H1 (cell line): ENCODE results near the gene CCDC183. TPM values are rescaled to one million over a fixed set of nuclear protein-coding genes. Genes with fewer than 3 reads are reported as not detected.
"Not testable (repeated sequence)": the region's sequence is repeated elsewhere in the genome, so short reads cannot be mapped to it uniquely, and the experiment has no call there.

ENCODE experiments used
- CTCF ChIA-PET: fragments of 300-600 bp; sonication (Branson Sonifier 250); formaldehyde crosslinking; loops from one replicate; lab custom pipeline; 2021; ENCODE audit not compliant: partially characterized antibody; lab: Charles Lee
- POLR2A ChIA-PET: fragments of 300-600 bp; sonication (Branson Sonifier 250); formaldehyde crosslinking; loops from one replicate; lab custom pipeline; 2021; ENCODE audit warnings: inconsistent platforms; ENCODE audit not compliant: partially characterized antibody; lab: Charles Lee
- DNase-seq, 2 experiments: peaks; one replicate each; pipeline versions ENCODE4 v3.0.0 to v3.0.0-alpha.2; 2010 to 2022; ENCODE audit warnings: low spot score in 2 of 2, low read depth in 1 of 2, mixed read lengths in 1 of 2
- FAIRE-seq: peaks from 2 replicates; lab custom pipeline; 2011; peaks lifted over from hg19 to GRCh38; lab: Jason Lieb, UNC
- H2AFZ ChIP-seq: 2 replicates; pipeline ENCODE4 v1.8.1; 2012; ENCODE audit warnings: low read length, inconsistent platforms
- H2AK5ac ChIP-seq: 2 replicates; pipeline ENCODE4 v1.6.1; 2013; ENCODE audit warnings: low read depth, low read length
- H2BK120ac ChIP-seq: replicated peaks from 2 replicates; pipeline ENCODE3; 2013; ENCODE audit warnings: low read depth, low read length, inconsistent platforms
- H2BK12ac ChIP-seq: 2 replicates; pipeline ENCODE4 v1.6.1; 2013; ENCODE audit warnings: low read depth, low read length
- H2BK15ac ChIP-seq: 2 replicates; pipeline ENCODE4 v1.6.1; 2013; ENCODE audit warnings: low read length
- H2BK20ac ChIP-seq: 2 replicates; pipeline ENCODE4 v1.6.1; 2013; ENCODE audit warnings: low read length
- H2BK5ac ChIP-seq: 2 replicates; pipeline ENCODE4 v1.6.1; 2013; ENCODE audit warnings: low read depth, low read length
- H3K14ac ChIP-seq: 2 replicates; pipeline ENCODE4 v1.6.1; 2013; ENCODE audit warnings: inconsistent platforms; ENCODE audit not compliant: insufficient read length
- H3K18ac ChIP-seq: 2 replicates; pipeline ENCODE4 v1.6.1; 2013; ENCODE audit warnings: low read length; ENCODE audit errors: extremely low read depth
- H3K23ac ChIP-seq: 2 replicates; pipeline ENCODE4 v1.6.1; 2013; ENCODE audit warnings: inconsistent platforms; ENCODE audit not compliant: insufficient read length
- H3K23me2 ChIP-seq: 2 replicates; pipeline ENCODE4 v1.6.1; 2013; ENCODE audit warnings: low read depth, low read length
- H3K27ac ChIP-seq: 2 replicates; pipeline ENCODE4 v1.6.1; 2011; ENCODE audit warnings: low read depth, low read length, inconsistent platforms
- H3K27me3 ChIP-seq, 4 experiments: replicated peaks in 1 of 4; 1 replicate in 1 of 4; 2 replicates in 3 of 4; pipeline versions ENCODE4 v1.6.1 to v1.8.1; 2011 to 2013; ENCODE audit warnings: low read length in 3 of 4, mild to moderate bottlenecking in 3 of 4, inconsistent platforms in 2 of 4, mixed read lengths in 2 of 4, moderate library complexity in 1 of 4; ENCODE audit not compliant: control insufficient read depth in 3 of 4, insufficient read depth in 3 of 4; ENCODE audit errors: extremely low read depth in 1 of 4
- H3K36me3 ChIP-seq, 4 experiments: 2 replicates each; pipeline versions ENCODE4 v1.6.1 to v1.8.1; 2011 to 2013; ENCODE audit warnings: mild to moderate bottlenecking in 4 of 4, low read length in 3 of 4, moderate library complexity in 2 of 4, control low read depth in 1 of 4, inconsistent platforms in 1 of 4; ENCODE audit not compliant: insufficient read depth in 4 of 4, control insufficient read depth in 2 of 4
- H3K4ac ChIP-seq: replicated peaks from 2 replicates; pipeline ENCODE3; 2013; ENCODE audit warnings: low read length, low read depth, mixed read lengths, inconsistent platforms; ENCODE audit not compliant: insufficient read length
- H3K4me1 ChIP-seq, 4 experiments: replicated peaks in 1 of 4; 1 replicate in 1 of 4; 2 replicates in 3 of 4; pipeline versions ENCODE4 v1.6.1 to v1.8.1; 2011 to 2013; ENCODE audit warnings: low read length in 3 of 4, inconsistent platforms in 2 of 4, mixed read lengths in 1 of 4; ENCODE audit not compliant: insufficient read depth in 4 of 4, control insufficient read depth in 3 of 4
- H3K4me2 ChIP-seq, 2 experiments: 2 replicates each; pipeline versions ENCODE4 v1.6.1 to v1.8.1; 2011 to 2013; ENCODE audit warnings: low read depth in 2 of 2, low read length in 2 of 2, control low read depth in 1 of 2, inconsistent platforms in 1 of 2, mild to moderate bottlenecking in 1 of 2; ENCODE audit not compliant: insufficient read depth in 1 of 2
- H3K4me3 ChIP-seq, 4 experiments: fragments of 200-600, 300-600 bp in 1 of 4; sonication (generic), shearing (Covaris generic), sonication (Bioruptor Twin) in 1 of 4; 2 replicates each; pipeline versions ENCODE4 v1.5.1 to v1.8.1; 2011 to 2016; ENCODE audit warnings: low read length in 4 of 4, low read depth in 3 of 4, control low read depth in 2 of 4, inconsistent platforms in 2 of 4, mild to moderate bottlenecking in 2 of 4, mixed read lengths in 1 of 4, moderate library complexity in 1 of 4; ENCODE audit not compliant: insufficient read depth in 2 of 4; ENCODE audit errors: extremely low read depth in 1 of 4
- H3K56ac ChIP-seq: replicated peaks from 2 replicates; pipeline ENCODE3; 2013; ENCODE audit warnings: low read depth, mild to moderate bottlenecking, mixed read lengths, low read length, inconsistent platforms; ENCODE audit not compliant: insufficient read length
- H3K79me1 ChIP-seq: 2 replicates; pipeline ENCODE4 v1.6.1; 2013; ENCODE audit warnings: low read depth, low read length, control low read depth
- H3K79me2 ChIP-seq, 2 experiments: 2 replicates each; pipeline versions ENCODE4 v1.6.1 to v1.8.1; 2012 to 2013; ENCODE audit warnings: low read length in 2 of 2, mild to moderate bottlenecking in 2 of 2, inconsistent platforms in 1 of 2; ENCODE audit not compliant: insufficient read depth in 2 of 2, control insufficient read depth in 1 of 2
- H3K9ac ChIP-seq, 4 experiments: replicated peaks in 1 of 4; 1 replicate in 1 of 4; 2 replicates in 3 of 4; pipeline versions ENCODE4 v1.6.1 to v1.8.1; 2011 to 2013; ENCODE audit warnings: low read depth in 3 of 4, low read length in 3 of 4, control low read depth in 2 of 4, mild to moderate bottlenecking in 2 of 4, moderate library complexity in 2 of 4, inconsistent platforms in 1 of 4; ENCODE audit errors: extremely low read depth in 1 of 4
- H3K9me3 ChIP-seq, 2 experiments: 2 replicates each; pipeline versions ENCODE4 v1.6.1 to v1.8.1; 2012 to 2013; ENCODE audit warnings: mild to moderate bottlenecking in 2 of 2, moderate library complexity in 2 of 2, control low read depth in 1 of 2, inconsistent platforms in 1 of 2, low read depth in 1 of 2, low read length in 1 of 2, mixed read lengths in 1 of 2; ENCODE audit not compliant: insufficient read depth in 2 of 2
- H4K20me1 ChIP-seq, 2 experiments: replicated peaks in 1 of 2; 2 replicates each; pipeline versions ENCODE3 to v1.8.1; 2011 to 2013; ENCODE audit warnings: inconsistent platforms in 2 of 2, low read length in 2 of 2, mild to moderate bottlenecking in 1 of 2; ENCODE audit not compliant: insufficient read depth in 2 of 2, control insufficient read depth in 1 of 2
- H4K5ac ChIP-seq: 2 replicates; pipeline ENCODE4 v1.6.1; 2013; ENCODE audit warnings: low read length, low read depth, mixed read lengths, inconsistent platforms; ENCODE audit not compliant: insufficient read length
- H4K8ac ChIP-seq: 2 replicates; pipeline ENCODE4 v1.8.0; 2013; ENCODE audit warnings: mild to moderate bottlenecking, moderate library complexity, low read length, inconsistent platforms; ENCODE audit not compliant: insufficient read depth; ENCODE audit errors: extremely low read depth
- H4K91ac ChIP-seq: replicated peaks from 2 replicates; pipeline ENCODE3; 2013; ENCODE audit warnings: low read length, mixed read lengths, inconsistent platforms; ENCODE audit not compliant: insufficient read length
- HDAC2 ChIP-seq, 2 experiments: fragments of 300-600 bp in 1 of 2; sonication (generic) in 1 of 2; IDR thresholded peaks; 2 replicates each; pipeline ENCODE4 v1.6.1; 2011 to 2012; ENCODE audit warnings: low read depth in 2 of 2, low read length in 2 of 2, mild to moderate bottlenecking in 2 of 2, moderate library complexity in 2 of 2, borderline replicate concordance in 1 of 2, inconsistent platforms in 1 of 2
- KDM1A ChIP-seq: fragments of 200-600, 300-600 bp; sonication (generic); IDR thresholded peaks from 2 replicates; pipeline ENCODE4 v1.7.1; 2016; ENCODE audit warnings: mild to moderate bottlenecking, low read length, borderline replicate concordance
- WGBS, 2 experiments: shearing (Covaris generic) in 1 of 2; methylation state at CpG; one replicate each; pipeline versions ENCODE4 v1.1.6 to v1.1.7; 2013 to 2015; ENCODE audit warnings: low lambda C conversion rate in 2 of 2, mixed read lengths in 2 of 2, inconsistent platforms in 1 of 2, low coverage in 1 of 2, missing lambda C conversion rate in 1 of 2; ENCODE audit not compliant: insufficient replicate concordance in 2 of 2, insufficient coverage in 1 of 2, insufficient read length in 1 of 2; ENCODE audit errors: extremely low coverage in 1 of 2, missing lambda C conversion rate in 1 of 2; 5-methylcytosine and 5-hydroxymethylcytosine counted together
- polyA plus RNA-seq, 7 experiments: library from polyadenylated mRNA; depleted of rRNA in 3 of 7; stranded (reverse) in 5 of 7; unstranded in 2 of 7; fragments of >200 nt in 5 of 7; fragments of 200-250 nt in 2 of 7; gene quantifications; 1 replicate in 5 of 7; 2 replicates in 1 of 7; 4 replicates in 1 of 7; pipeline versions ENCODE4 v1.2.1 to v1.2.3, GENCODE V29; 2011 to 2013; ENCODE audit warnings: missing spikeins in 2 of 7, mixed read lengths in 2 of 7
- total RNA-seq: library from RNA; stranded (reverse); fragmentation: NEBNext Ultra II Directional; extraction: Animal tissue kit (Norgen Biotek cat#: 25700); gene quantifications from 2 replicates; pipeline ENCODE4 v1.2.1, GENCODE V29; 2021

CCDC183 gene
- total and polyA plus RNA-seq, 2 of the 8 experiments (the other 6 are each of a cell fraction or from before 2014, with no cell fraction given): 0.51 to 1.6 TPM

GRCh38 chr9:136755302-136756133 lies 40.6 kb upstream of the CCDC183 start:
- DNase-seq: peak in 1 of 2 experiments; percentile 55
- not testable (repeated sequence) for H3K4me1 ChIP-seq
- TF ChIP-seq HDAC2 (IDR thresholded peaks at IDR 0.05; ENCODE audit: borderline replicate concordance in 1 of 2, low read depth in 2 of 2, low read length in 2 of 2): peak in 1 of 2 experiments; percentile 97; a peak in 2 of 4 replicates
- peak; percentile 98 for TF ChIP-seq KDM1A
- TF ChIP-seq, all 59 proteins: peak for 2; not testable (repeated sequence) for 57
- not testable (repeated sequence) for H3K27me3 ChIP-seq, H4K20me1 ChIP-seq, H3K27ac ChIP-seq, H3K56ac ChIP-seq, H3K79me2 ChIP-seq, H4K5ac ChIP-seq, H2AFZ ChIP-seq, FAIRE-seq, H4K91ac ChIP-seq, H3K4ac ChIP-seq, H3K79me1 ChIP-seq, H3K23me2 ChIP-seq, H2BK120ac ChIP-seq, H2AK5ac ChIP-seq, H3K4me2 ChIP-seq, H2BK5ac ChIP-seq, H2BK12ac ChIP-seq, H2BK20ac ChIP-seq, H3K23ac ChIP-seq, H3K18ac ChIP-seq, H3K14ac ChIP-seq, H3K9ac ChIP-seq, H2BK15ac ChIP-seq, H3K4me3 ChIP-seq, H3K36me3 ChIP-seq
- 92% methylated on average over 21 of the region's 22 CpGs; no CpG with 5 or more reads in 1 of the 2 experiments for WGBS, 2 experiments
- ChIA-PET CTCF (interaction anchor here (0.8 to 1.7 kb wide), 6 partner anchors 11 to 86 kb away, joined by 3 to 8 read pairs (median 4); partner anchors contain the start of gene AJM1), POLR2A (interaction anchor here (0.9 to 3.0 kb wide), 3 partner anchors 26 to 28 kb away, joined by 3 to 26 read pairs (median 13); no protein-coding TSS in a partner anchor)
- Histone ChIP-seq H4K8ac (peak overlapping the region; percentile 51; the same call in 1 of the 2 replicates), H3K9me3 (peaks cover 3 to 12% of the 10 kb centered on the region in 2 experiments; a peak in 1 of 4 replicates)
